IMR-90 (cell line): ENCODE data around the gene ISG20L2.
"Not testable (repeated sequence)": the region's sequence is repeated elsewhere in the genome, so short reads cannot be mapped to it uniquely, and the experiment has no call there.

ENCODE experiments used
- CEBPB ChIP-seq: IDR thresholded peaks from 2 replicates; pipeline ENCODE4 v1.6.1; 2012; ENCODE audit warnings: low read depth, low read length, improper control_type of control experiment
- CTCF ChIP-seq: conservative IDR thresholded peaks from 2 replicates; pipeline ENCODE4 v1.5.1; 2012; ENCODE audit warnings: mild to moderate bottlenecking, low read depth, low read length, improper control_type of control experiment
- FOS ChIP-seq: fragments of 150-350 bp; IDR thresholded peaks from 2 replicates; pipeline ENCODE4 v1.6.1; 2016; ENCODE audit warnings: low read depth, low read length
- MAFK ChIP-seq: IDR thresholded peaks from 2 replicates; pipeline ENCODE4 v1.6.1; 2012; ENCODE audit warnings: low read depth, low read length, improper control_type of control experiment
- MXI1 ChIP-seq: IDR thresholded peaks from 2 replicates; pipeline ENCODE4 v1.6.1; 2012; ENCODE audit warnings: low read depth, mild to moderate bottlenecking, low read length, moderate library complexity, borderline replicate concordance
- POLR2A ChIP-seq: IDR thresholded peaks from 2 replicates; pipeline ENCODE4 v1.6.1; 2012; ENCODE audit warnings: mild to moderate bottlenecking, low read depth, low read length
- RAD21 ChIP-seq: IDR thresholded peaks from 2 replicates; pipeline ENCODE4 v1.6.1; 2012; ENCODE audit warnings: low read length, improper control_type of control experiment
- RCOR1 ChIP-seq: IDR thresholded peaks from 2 replicates; pipeline ENCODE4 v1.6.1; 2012; ENCODE audit warnings: mild to moderate bottlenecking, low read length, improper control_type of control experiment; ENCODE audit not compliant: insufficient replicate concordance
- RFX5 ChIP-seq: IDR thresholded peaks from 2 replicates; pipeline ENCODE4 v1.8.0; 2012; ENCODE audit warnings: low read depth, mild to moderate bottlenecking, low read length, moderate library complexity
- SMC3 ChIP-seq: fragments of 150-350 bp; IDR thresholded peaks from 2 replicates; pipeline ENCODE4 v1.6.1; 2016; ENCODE audit warnings: low read depth, mild to moderate bottlenecking, antibody characterized with exemption, low read length, moderate library complexity
- USF2 ChIP-seq: fragments of 150-350 bp; IDR thresholded peaks from 2 replicates; pipeline ENCODE4 v1.6.1; 2017; ENCODE audit warnings: mild to moderate bottlenecking, antibody characterized with exemption, low read length, low read depth

GRCh38 chr1:156757572-156758253, 29.1 kb upstream of the ISG20L2 start:
- not testable (repeated sequence) for TF ChIP-seq FOS, MXI1, CTCF, POLR2A, RCOR1, USF2, MAFK, CEBPB, SMC3, RFX5, RAD21
